GM21360 (cell line): ENCODE data around the gene VPS33A.
A peak's percentile ranks its signal among the peaks of the same experiment; 100 is the strongest.
"Not testable (repeated sequence)": the region's sequence is repeated elsewhere in the genome, so short reads cannot be mapped to it uniquely, and the experiment has no call there.

Experiments used
- ATAC-seq: cut with Tn5 transposase; IDR thresholded peaks from one replicate; pipeline ENCODE4 v1.9.1; 2021; ENCODE audit warnings: mild to moderate bottlenecking, moderate library complexity; ENCODE audit not compliant: unreplicated experiment

Gene VPS33A

GRCh38 chr12:122266230-122266901 is at the start of gene VPS33A:
VPS33A (minus strand) TSS chr12:122266494; CDS start chr12:122266408, 86 bp downstream.
- peak; percentile 84 for ATAC-seq

GRCh38 chr12:122312926-122313325 is 46.6 kb upstream of the VPS33A start:
- no peak for ATAC-seq

GRCh38 chr12:122311696-122312095 is 45.4 kb upstream of the VPS33A start:
- ATAC-seq: no peak

- no peak for ATAC-seq
Measured at GRCh38 chr12:122310626-122311333, 44.5 kb upstream of the VPS33A start.

- no peak for ATAC-seq
Measured at GRCh38 chr12:122309564-122310121, 43.3 kb upstream of the VPS33A start.

- no peak for ATAC-seq
Measured at GRCh38 chr12:122308811-122309210, 42.5 kb upstream of the VPS33A start.

- ATAC-seq: no peak
Measured at GRCh38 chr12:122306407-122306806, 40.1 kb upstream of the VPS33A start.

GRCh38 chr12:122304924-122305323 is 38.6 kb upstream of the VPS33A start:
- no peak for ATAC-seq

GRCh38 chr12:122303068-122303467 is 36.8 kb upstream of the VPS33A start:
- ATAC-seq: no peak

GRCh38 chr12:122298071-122298748 is 31.9 kb upstream of the VPS33A start:
- ATAC-seq: no peak

- ATAC-seq: no peak
Measured at GRCh38 chr12:122297494-122297893, 31.2 kb upstream of the VPS33A start.

- no peak for ATAC-seq
Measured at GRCh38 chr12:122295877-122296276, 29.6 kb upstream of the VPS33A start.

- no peak for ATAC-seq
Measured at GRCh38 chr12:122293081-122293480, 26.8 kb upstream of the VPS33A start.

- no peak for ATAC-seq
Measured at GRCh38 chr12:122291431-122291830, 25.1 kb upstream of the VPS33A start.

- no peak for ATAC-seq
Measured at GRCh38 chr12:122283680-122284079, 17.4 kb upstream of the VPS33A start.

- ATAC-seq: no peak
Measured at GRCh38 chr12:122282061-122282460, 15.8 kb upstream of the VPS33A start.

GRCh38 chr12:122276242-122276641 is 9.9 kb upstream of the VPS33A start:
- no peak for ATAC-seq

- no peak for ATAC-seq
Measured at GRCh38 chr12:122275459-122275858, 9.2 kb upstream of the VPS33A start.

- ATAC-seq: peak; percentile 28
Measured at GRCh38 chr12:122265886-122266229, 436 bp downstream of the VPS33A start.

- ATAC-seq: no peak
Measured at GRCh38 chr12:122265476-122265875, 818 bp downstream of the VPS33A start.

- ATAC-seq: not testable (repeated sequence)
Measured at GRCh38 chr12:122260735-122261134, 5.6 kb downstream of the VPS33A start.

- ATAC-seq: not testable (repeated sequence)
Measured at GRCh38 chr12:122258939-122259338, 7.4 kb downstream of the VPS33A start.
